ENCODE measurements around the gene ATP5F1C.

ATP5F1C gene

DNA sequence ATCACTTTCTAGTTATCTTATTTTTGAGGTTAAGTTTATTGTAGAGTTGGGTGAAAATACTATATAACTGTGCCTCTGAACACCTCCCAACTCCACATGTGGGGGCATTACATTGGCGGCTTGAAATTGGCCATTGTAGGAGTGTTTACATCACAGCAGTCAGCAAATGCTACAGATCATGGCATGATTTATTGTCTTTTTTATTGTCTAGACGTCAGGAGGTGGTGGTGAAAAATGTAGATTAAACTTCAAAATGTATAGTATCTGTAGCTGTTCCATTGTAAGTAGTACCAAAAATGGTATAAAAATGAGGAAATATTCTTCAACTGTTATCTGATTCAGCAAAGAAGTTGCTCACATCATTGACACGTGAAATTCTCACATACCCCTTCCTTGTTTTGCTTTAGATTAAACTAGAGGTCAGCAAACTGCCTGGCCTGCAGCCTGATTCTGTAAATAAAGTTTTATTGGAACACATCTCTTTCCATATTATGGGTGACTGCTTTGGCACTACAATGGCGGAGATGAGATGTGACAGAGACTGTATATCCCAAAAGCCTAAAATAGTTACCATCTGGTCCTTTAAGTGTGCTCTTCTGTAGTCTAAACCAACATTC lies 65.4 kb downstream of the ATP5F1C start:
- no peak for FAIRE-seq

DNA sequence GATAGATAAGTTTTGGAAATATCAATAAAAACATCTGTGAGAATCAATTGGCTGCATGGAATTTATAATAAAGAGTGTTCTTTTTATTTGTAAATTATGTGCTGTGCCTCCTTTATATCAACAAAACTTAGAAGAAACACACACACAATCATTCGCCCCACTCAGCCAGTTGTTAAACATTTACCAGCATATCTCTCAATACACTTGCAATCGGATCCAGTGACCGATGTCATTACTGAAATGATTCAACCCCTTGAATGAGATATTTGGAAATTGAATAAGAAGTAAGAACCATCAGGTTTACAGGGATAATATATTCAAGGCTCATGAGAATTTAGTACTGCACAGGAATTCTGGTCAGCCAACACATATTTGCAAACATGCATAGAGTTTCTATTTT lies 65.9 kb downstream of the ATP5F1C start:
- no peak for FAIRE-seq

DNA sequence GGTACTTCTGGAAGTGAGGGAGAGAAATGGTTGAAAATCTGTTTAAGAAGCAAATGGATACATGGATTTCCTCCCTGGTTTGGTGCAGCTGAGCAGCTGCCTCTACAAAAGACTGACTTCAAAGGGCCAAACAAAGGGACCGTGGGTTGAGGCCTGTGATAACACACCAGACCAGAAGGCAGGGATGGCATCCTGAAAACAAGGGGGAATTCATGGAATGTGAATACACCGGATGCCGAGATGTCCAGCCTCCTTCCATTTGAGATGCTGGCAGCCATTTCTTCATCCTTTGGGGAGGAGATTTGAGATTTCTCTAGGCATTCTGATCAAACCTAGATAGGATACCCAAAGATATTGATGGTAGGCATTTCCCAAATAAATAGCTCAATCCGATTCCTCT lies 67.2 kb downstream of the ATP5F1C start:
- no peak for FAIRE-seq

DNA sequence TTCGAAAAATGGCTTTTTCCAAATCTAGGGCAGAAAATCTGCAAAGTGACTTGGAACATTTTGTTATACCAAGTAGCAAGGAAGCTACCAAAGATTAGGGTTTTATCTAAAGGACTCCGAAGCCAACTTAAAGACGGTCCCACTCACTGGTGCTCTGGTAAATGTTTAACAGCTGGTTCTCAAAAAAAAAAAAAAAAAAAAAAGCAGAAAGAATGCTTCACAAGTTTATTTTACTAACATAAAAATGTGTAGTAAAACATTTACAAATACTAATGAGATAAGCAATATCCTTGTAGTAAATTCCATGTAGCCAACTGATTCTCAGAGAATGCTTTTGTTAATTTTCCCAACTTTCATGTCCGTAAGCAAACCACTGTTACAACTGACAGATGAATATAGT lies 68.7 kb downstream of the ATP5F1C start:
- FAIRE-seq: no peak

DNA sequence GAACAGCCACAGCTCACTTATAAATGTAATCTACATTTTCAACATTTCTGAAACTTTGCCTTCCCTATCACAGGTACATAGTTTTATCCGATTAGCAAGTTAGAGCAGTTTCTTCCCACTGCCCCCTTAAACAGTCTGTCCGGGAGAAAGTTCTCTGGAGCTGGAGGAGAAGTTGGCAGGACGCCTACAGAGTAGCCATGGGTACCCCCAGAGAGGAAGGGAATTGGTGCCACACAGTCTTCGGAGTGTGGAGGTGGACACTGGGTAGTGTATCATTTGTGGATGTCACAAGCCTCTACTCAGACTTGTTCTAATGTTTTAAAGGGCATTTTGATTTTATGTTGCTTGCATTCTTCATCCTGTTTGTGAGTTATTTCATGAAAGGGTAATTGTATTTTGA lies 69.3 kb downstream of the ATP5F1C start:
- FAIRE-seq: no peak

Measured in colon (tissue), 2 donors.